Type B pancreatic cell (in vitro differentiated cells): ENCODE results near the gene SLC22A8. TPM values are rescaled to one million over a fixed set of nuclear protein-coding genes. Genes with fewer than 3 reads are reported as not detected.
A peak's percentile ranks its signal among the peaks of the same experiment; 100 is the strongest.

Experiments
- DNase-seq: peaks from one replicate; pipeline ENCODE4 v3.0.0; 2021; ENCODE audit warnings: mixed read lengths; ENCODE audit not compliant: unreplicated experiment; ENCODE audit errors: extremely low spot score
- H3K27ac Mint-ChIP-seq: 2 replicates; pipeline ENCODE4 v1.8.0; 2021; ENCODE audit warnings: mild to moderate bottlenecking, mixed read lengths
- H3K27me3 Mint-ChIP-seq: 2 replicates; pipeline ENCODE4 v1.8.0; 2021; ENCODE audit warnings: mixed read lengths
- H3K36me3 Mint-ChIP-seq: 2 replicates; pipeline ENCODE4 v1.8.0; 2021; ENCODE audit warnings: mixed read lengths
- H3K4me1 Mint-ChIP-seq: one replicate; pipeline ENCODE4 v1.8.0; 2021; ENCODE audit warnings: mixed read lengths; ENCODE audit not compliant: unreplicated experiment
- H3K4me3 Mint-ChIP-seq: 2 replicates; pipeline ENCODE4 v1.8.0; 2021; ENCODE audit warnings: mild to moderate bottlenecking, mixed read lengths
- H3K9me3 Mint-ChIP-seq: 2 replicates; pipeline ENCODE4 v1.8.0; 2021; ENCODE audit warnings: mixed read lengths
- CTCF ChIP-seq: fragments of 200-600 bp; sonication (generic); conservative IDR thresholded peaks from 2 replicates; pipeline ENCODE4 v1.5.0; 2021; ENCODE audit warnings: antibody characterized with exemption, mild to moderate bottlenecking
- total RNA-seq: library from RNA; stranded (reverse); gene quantifications from 2 replicates; pipeline ENCODE4 v1.2.1, GENCODE V29; 2021; ENCODE audit warnings: low replicate concordance

Gene SLC22A8
- total RNA-seq, 1 donor from 2014 or later = 0.85 TPM

DNA sequence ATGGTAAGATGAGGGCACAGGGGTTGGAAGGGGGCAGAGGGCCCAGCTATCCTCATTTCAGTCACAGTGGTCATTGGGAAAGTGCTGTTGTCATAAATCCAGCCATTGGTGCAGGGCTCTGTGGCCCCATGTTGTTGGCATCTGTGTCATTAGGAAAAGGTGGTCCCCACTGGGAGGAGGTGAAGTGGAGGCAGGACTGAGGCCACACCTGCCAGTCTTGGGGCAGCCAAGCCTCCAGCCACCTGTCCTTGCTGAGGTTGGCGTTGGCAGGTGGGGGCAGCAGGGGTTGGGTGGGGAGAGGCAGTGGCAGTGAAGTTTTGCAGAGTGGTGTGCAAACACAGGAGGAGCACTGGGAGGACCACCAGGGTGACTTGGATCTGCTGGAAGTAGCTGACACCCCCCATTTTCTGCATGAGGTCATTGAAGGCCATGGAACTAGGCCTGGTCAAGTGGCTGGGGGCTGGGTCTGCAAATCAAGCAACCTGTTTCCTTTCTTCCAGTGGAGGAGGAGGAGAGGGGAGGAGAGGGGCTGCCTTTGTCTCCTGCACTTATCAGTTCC lies 56.1 kb downstream of the SLC22A8 start:
- H3K27ac Mint-ChIP-seq = peak overlapping the region; percentile 87
- H3K27me3 Mint-ChIP-seq = no peaks in the 10 kb centered on the region
- H3K4me3 Mint-ChIP-seq = peak overlapping the region; percentile 56
- TF ChIP-seq CTCF = no peak
- H3K9me3 Mint-ChIP-seq = peaks cover 14% of the 10 kb centered on the region
- peaks cover 18% of the 10 kb centered on the region for H3K4me1 Mint-ChIP-seq
- DNase-seq = no peak
- H3K36me3 Mint-ChIP-seq = peaks cover 4% of the 10 kb centered on the region

DNA sequence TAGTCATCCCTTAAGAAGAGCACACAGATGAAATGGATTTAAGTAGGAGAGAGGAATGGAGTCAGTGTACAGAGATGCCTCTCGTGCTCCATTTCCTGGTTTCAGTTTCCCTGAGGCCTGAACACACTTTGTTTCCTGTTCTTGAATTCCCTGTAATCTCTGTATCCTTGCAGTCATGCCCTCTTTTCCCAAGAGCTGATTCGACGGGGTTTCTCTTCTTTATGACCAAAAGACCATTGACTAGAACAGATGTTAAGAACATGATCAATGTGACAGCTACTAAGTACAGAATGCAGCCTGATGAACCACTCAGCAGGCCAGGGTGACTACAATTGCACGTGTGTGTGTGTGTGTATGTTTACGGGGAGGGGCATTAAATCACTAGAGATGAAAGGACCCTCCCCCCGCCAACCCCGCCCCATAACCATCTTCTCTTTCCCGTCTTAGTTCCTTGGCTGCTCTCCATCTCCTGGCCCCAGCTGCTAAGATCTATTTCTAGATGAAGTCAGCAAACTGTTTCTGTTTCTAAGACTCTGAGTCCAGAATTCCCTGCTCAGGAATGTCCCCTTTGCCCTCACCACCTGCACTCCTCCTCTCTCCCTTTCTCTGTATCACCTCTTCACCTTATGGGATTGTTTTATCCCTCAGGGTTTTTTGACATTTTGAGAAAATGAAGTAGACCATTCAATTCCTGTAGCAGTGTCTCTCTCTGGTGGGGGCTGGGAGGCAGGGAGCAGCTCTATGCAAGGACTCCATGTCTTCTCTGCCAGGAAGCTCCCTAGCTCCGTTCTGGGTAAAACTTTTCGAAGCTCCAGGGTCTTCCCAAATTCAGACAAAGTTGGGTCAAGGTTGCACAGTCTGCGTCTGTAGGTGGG lies 56.9 kb downstream of the SLC22A8 start:
- TF ChIP-seq CTCF = no peak
- peak overlapping the region; percentile 87 for H3K27ac Mint-ChIP-seq
- peaks cover 14% of the 10 kb centered on the region for H3K9me3 Mint-ChIP-seq
- peak overlapping the region; percentile 56 for H3K4me3 Mint-ChIP-seq
- H3K4me1 Mint-ChIP-seq = peaks cover 22% of the 10 kb centered on the region
- H3K27me3 Mint-ChIP-seq = peaks cover 1% of the 10 kb centered on the region
- peaks cover 2% of the 10 kb centered on the region for H3K36me3 Mint-ChIP-seq
- no peak for DNase-seq

DNA sequence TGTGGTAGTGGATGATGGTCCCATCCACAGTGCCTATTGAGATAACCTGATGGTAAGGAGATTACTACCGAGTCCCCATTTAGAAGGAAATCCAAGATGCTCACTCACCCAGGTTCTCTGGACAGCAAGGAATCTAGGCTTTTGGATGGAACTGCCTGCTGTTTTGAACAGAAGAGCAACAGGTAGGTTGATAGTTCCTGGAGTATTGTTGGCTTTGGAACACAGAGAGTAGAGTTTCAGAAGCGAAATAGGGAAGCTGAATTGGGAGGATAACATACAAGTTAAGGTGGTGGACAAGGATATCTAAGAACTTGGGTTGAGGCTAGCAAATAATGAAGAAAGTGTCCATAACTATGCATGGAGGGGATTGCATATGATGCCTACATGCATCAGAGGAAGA lies 58.5 kb downstream of the SLC22A8 start:
- H3K36me3 Mint-ChIP-seq = no peaks in the 10 kb centered on the region
- no peak overlapping the region for H3K4me3 Mint-ChIP-seq
- TF ChIP-seq CTCF = no peak
- H3K9me3 Mint-ChIP-seq = peaks cover 12% of the 10 kb centered on the region
- no peak for DNase-seq
- peaks cover 3% of the 10 kb centered on the region for H3K27me3 Mint-ChIP-seq
- peaks cover 22% of the 10 kb centered on the region for H3K4me1 Mint-ChIP-seq
- peak overlapping the region; percentile 70 for H3K27ac Mint-ChIP-seq

- H3K9me3 Mint-ChIP-seq = peaks cover 12% of the 10 kb centered on the region
- no peaks in the 10 kb centered on the region for H3K36me3 Mint-ChIP-seq
- peaks cover 3% of the 10 kb centered on the region for H3K27me3 Mint-ChIP-seq
- no peak overlapping the region for H3K27ac Mint-ChIP-seq
- H3K4me1 Mint-ChIP-seq = peaks cover 22% of the 10 kb centered on the region
- DNase-seq = no peak
- no peak for TF ChIP-seq CTCF
- H3K4me3 Mint-ChIP-seq = no peak overlapping the region
These were observed 61.2 kb downstream of the SLC22A8 start for GRCh38 chr11:62954478-62954877.

DNA sequence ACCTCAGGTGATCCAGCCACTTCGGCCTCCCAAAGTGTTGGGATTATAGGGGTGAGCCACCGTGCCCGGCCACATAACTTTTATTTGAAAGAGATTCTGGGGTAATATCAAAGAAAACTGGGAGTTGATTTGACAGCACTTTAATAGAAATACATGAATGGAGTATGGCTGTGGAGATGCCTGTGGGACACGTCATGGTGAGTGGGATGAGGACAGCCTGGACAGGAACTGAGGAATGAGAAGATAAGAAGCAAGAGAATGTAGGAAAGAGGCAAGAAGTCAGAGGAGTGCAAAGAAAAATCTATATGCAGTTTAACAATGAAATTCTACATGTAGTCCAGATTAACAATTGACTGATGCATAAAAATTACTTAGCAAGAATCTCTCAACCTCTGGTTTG lies 61.8 kb downstream of the SLC22A8 start:
- Mint-ChIP-seq H3K27me3 (peaks cover 3% of the 10 kb centered on the region), H3K9me3 (peaks cover 11% of the 10 kb centered on the region), H3K4me1 (peaks cover 15% of the 10 kb centered on the region), H3K27ac (peak overlapping the region; percentile 25), H3K36me3 (no peaks in the 10 kb centered on the region), H3K4me3 (no peak overlapping the region)
- TF ChIP-seq CTCF = no peak
- no peak for DNase-seq
